ENCODE measurements around the gene MAP4K2. TPM values are rescaled to one million over a fixed set of nuclear protein-coding genes. Genes with fewer than 3 reads are reported as not detected.
A peak's percentile ranks its signal among the peaks of the same experiment; 100 is the strongest.

The MAP4K2 gene
- total RNA-seq, 1 experiment from 2014 or later: 16.8 TPM

DNA sequence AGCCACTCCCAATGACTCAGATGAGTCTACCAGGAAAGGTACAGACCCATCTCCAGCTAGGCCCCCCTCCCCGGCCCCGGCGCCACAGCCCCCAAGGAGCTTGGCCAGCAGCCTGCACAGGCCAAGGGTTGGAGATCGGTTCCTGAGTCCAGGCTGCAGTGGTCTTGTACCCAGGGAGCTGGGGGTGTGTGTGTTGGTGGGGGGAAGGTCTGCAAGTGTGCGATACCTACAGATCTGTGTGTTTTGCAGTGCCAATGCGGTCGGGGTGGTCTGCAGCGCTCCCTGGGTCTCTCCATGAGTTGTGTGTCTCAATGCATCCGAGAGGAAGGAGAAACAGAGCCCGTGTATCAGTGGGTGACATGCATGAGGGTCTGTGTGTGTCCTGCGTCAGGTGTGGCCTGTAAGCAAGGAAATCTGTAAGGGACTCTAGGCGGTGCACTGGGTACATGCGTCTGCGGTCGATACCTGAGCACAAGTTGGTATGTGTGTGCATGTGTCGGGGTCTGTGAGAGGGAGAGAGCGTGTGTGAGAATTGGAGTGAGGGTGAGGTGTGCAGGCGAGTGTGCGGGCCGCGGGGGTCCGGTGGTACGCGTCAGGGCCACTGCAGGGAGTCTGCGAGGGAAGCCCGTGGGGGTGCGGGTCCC lies 40.8 kb upstream of the MAP4K2 start:
- Histone ChIP-seq H3K4me1 (peaks cover 33% of the 10 kb centered on the region), H3K4me3 (ENCODE audit: low read depth, low read length) (peak overlapping the region; percentile 79), H3K27me3 (replicated peaks; ENCODE audit: control insufficient read depth, insufficient read depth, low read length) (no peaks in the 10 kb centered on the region), H3K36me3 (ENCODE audit: control insufficient read depth, insufficient read depth, low read length) (peaks cover 4% of the 10 kb centered on the region; the same call in 1 of the 2 replicates), H3K9me3 (no peaks in the 10 kb centered on the region)
- BruUV-seq (replicated peaks): no TSS peak
- no peaks in the 10 kb centered on the region for H3K9me3 Mint-ChIP-seq (ENCODE audit: unreplicated experiment)
- TF ChIP-seq, protein P1, sequence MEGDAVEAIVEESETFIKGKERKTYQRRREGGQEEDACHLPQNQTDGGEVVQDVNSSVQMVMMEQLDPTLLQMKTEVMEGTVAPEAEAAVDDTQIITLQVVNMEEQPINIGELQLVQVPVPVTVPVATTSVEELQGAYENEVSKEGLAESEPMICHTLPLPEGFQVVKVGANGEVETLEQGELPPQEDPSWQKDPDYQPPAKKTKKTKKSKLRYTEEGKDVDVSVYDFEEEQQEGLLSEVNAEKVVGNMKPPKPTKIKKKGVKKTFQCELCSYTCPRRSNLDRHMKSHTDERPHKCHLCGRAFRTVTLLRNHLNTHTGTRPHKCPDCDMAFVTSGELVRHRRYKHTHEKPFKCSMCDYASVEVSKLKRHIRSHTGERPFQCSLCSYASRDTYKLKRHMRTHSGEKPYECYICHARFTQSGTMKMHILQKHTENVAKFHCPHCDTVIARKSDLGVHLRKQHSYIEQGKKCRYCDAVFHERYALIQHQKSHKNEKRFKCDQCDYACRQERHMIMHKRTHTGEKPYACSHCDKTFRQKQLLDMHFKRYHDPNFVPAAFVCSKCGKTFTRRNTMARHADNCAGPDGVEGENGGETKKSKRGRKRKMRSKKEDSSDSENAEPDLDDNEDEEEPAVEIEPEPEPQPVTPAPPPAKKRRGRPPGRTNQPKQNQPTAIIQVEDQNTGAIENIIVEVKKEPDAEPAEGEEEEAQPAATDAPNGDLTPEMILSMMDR (IDR thresholded peaks at IDR 0.05; ENCODE audit: insufficient read depth in 1 of 2, low read depth in 1 of 2, low read length in 1 of 2, severe bottlenecking in 1 of 2, unreplicated experiment in 1 of 2): no peak
- ChIA-PET CTCF (interaction anchor here (0.5 to 1.5 kb wide), 19 partner anchors 16 to 1108 kb away, joined by 3 to 12 read pairs (median 4); partner anchors contain the start of genes ARL2, ATG2A, MEN1 and SAC3D1), POLR2A (interaction anchor here (0.6 to 1.9 kb wide), 7 partner anchors 25 to 268 kb away, joined by 3 to 13 read pairs (median 3); partner anchors contain the start of genes MAP4K2 and SF1)
- peaks cover 38% of the 10 kb centered on the region for H3K36me3 Mint-ChIP-seq (ENCODE audit: insufficient read depth, unreplicated experiment)
- peak in 1 of 2 experiments; percentile 21 for DNase-seq
- peak overlapping the region; percentile 88 for H3K4me3 Mint-ChIP-seq (ENCODE audit: unreplicated experiment)
- H3K27me3 Mint-ChIP-seq (ENCODE audit: insufficient read depth, unreplicated experiment): no peaks in the 10 kb centered on the region
- H3K4me1 Mint-ChIP-seq (ENCODE audit: low read depth, unreplicated experiment): peaks cover 24% of the 10 kb centered on the region
- H3K27ac Mint-ChIP-seq (ENCODE audit: unreplicated experiment): peak overlapping the region; percentile 92
- intact Hi-C loops (cut with micrococcal nuclease; ENCODE audit: unreplicated experiment): loop anchor here (5.0 kb wide), 2 partner anchors 42 to 67 kb away; partner anchors contain the start of genes MAP4K2 and SF1

GRCh38 chr11:64842851-64843685 lies 40.1 kb upstream of the MAP4K2 start:
- no peaks in the 10 kb centered on the region for H3K9me3 Mint-ChIP-seq (ENCODE audit: unreplicated experiment)
- no peaks in the 10 kb centered on the region for H3K27me3 Mint-ChIP-seq (ENCODE audit: insufficient read depth, unreplicated experiment)
- Histone ChIP-seq H3K36me3 (ENCODE audit: control insufficient read depth, insufficient read depth, low read length) (peaks cover 4% of the 10 kb centered on the region), H3K4me3 (ENCODE audit: low read depth, low read length) (peak overlapping the region; percentile 79), H3K4me1 (peaks cover 31% of the 10 kb centered on the region), H3K27me3 (replicated peaks; ENCODE audit: control insufficient read depth, insufficient read depth, low read length) (no peaks in the 10 kb centered on the region), H3K9me3 (no peaks in the 10 kb centered on the region)
- ChIA-PET POLR2A (interaction anchor here (0.6 to 1.9 kb wide), 5 partner anchors 33 to 66 kb away, joined by 3 to 13 read pairs (median 4); partner anchors contain the start of gene SF1), CTCF (interaction anchor here (0.6 to 1.5 kb wide), 9 partner anchors 32 to 719 kb away, joined by 3 to 9 read pairs (median 4); partner anchors contain the start of genes ARL2 and MEN1)
- H3K27ac Mint-ChIP-seq (ENCODE audit: unreplicated experiment): peak overlapping the region; percentile 92
- H3K4me3 Mint-ChIP-seq (ENCODE audit: unreplicated experiment): peak overlapping the region; percentile 88
- BruUV-seq (replicated peaks): no TSS peak
- intact Hi-C loops (cut with micrococcal nuclease; ENCODE audit: unreplicated experiment): loop anchor here (1.0 to 5.0 kb wide), 3 partner anchors 33 to 66 kb away; partner anchors contain the start of genes MAP4K2, MEN1 and SF1
- H3K36me3 Mint-ChIP-seq (ENCODE audit: insufficient read depth, unreplicated experiment): peaks cover 38% of the 10 kb centered on the region
- DNase-seq: peak; percentile 79 to 86
- TF ChIP-seq, protein P1 (IDR thresholded peaks at IDR 0.05; ENCODE audit: insufficient read depth in 1 of 2, low read depth in 1 of 2, low read length in 1 of 2, severe bottlenecking in 1 of 2, unreplicated experiment in 1 of 2): peak in 1 of 2 experiments; percentile 4
- peaks cover 18% of the 10 kb centered on the region for H3K4me1 Mint-ChIP-seq (ENCODE audit: low read depth, unreplicated experiment)

DNA sequence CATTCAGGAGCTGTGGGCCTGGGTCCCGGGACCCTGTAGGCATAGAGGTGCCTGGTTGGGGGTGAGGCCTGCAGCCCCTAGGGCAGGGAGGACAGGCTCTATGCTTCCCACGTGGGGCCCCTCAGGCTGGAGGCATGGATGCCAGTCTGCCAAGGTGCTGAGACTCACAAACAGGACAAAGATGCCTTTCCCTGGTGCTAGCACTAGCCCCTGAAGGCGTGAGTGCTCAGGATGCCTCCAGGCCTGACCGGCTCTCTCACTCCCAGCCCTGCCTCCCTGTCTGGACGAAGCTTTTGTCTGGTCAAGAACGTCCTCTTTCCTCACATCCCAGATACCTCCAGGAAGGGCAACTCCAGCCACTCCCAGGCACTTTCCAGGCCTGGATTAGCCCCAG lies 39.3 kb upstream of the MAP4K2 start:
- H3K4me1 ChIP-seq: peaks cover 27% of the 10 kb centered on the region
- TSS peak; percentile 31 for BruUV-seq (replicated peaks)
- H3K4me3 ChIP-seq (ENCODE audit: low read depth, low read length): peak overlapping the region; percentile 79
- Mint-ChIP-seq H3K36me3 (ENCODE audit: insufficient read depth, unreplicated experiment) (peaks cover 38% of the 10 kb centered on the region), H3K27ac (ENCODE audit: unreplicated experiment) (peak overlapping the region; percentile 92), H3K27me3 (ENCODE audit: insufficient read depth, unreplicated experiment) (no peaks in the 10 kb centered on the region), H3K4me1 (ENCODE audit: low read depth, unreplicated experiment) (peaks cover 18% of the 10 kb centered on the region), H3K9me3 (ENCODE audit: unreplicated experiment) (no peaks in the 10 kb centered on the region), H3K4me3 (ENCODE audit: unreplicated experiment) (peak overlapping the region; percentile 88)
- ChIA-PET POLR2A (interaction anchor here (0.6 to 1.9 kb wide), 5 partner anchors 32 to 65 kb away, joined by 3 to 13 read pairs (median 5); partner anchors contain the start of gene SF1), CTCF (interaction anchor here (0.6 to 1.2 kb wide), 7 partner anchors 32 to 719 kb away, joined by 3 to 9 read pairs (median 4); partner anchors contain the start of genes ARL2 and MEN1)
- H3K27me3 ChIP-seq (replicated peaks; ENCODE audit: control insufficient read depth, insufficient read depth, low read length): no peaks in the 10 kb centered on the region
- intact Hi-C loops (cut with micrococcal nuclease; ENCODE audit: unreplicated experiment): loop anchor here (1.0 to 5.0 kb wide), 3 partner anchors 32 to 65 kb away; partner anchors contain the start of genes MAP4K2, MEN1 and SF1
- DNase-seq: peak; percentile 74 to 80
- peaks cover 7% of the 10 kb centered on the region for H3K36me3 ChIP-seq (ENCODE audit: control insufficient read depth, insufficient read depth, low read length)
- TF ChIP-seq, protein P1 (IDR thresholded peaks at IDR 0.05; ENCODE audit: insufficient read depth in 1 of 2, low read depth in 1 of 2, low read length in 1 of 2, severe bottlenecking in 1 of 2, unreplicated experiment in 1 of 2): no peak
- no peaks in the 10 kb centered on the region for H3K9me3 ChIP-seq
